Activated B cell treated with CpG ODN at 0.5 μM for 24 hours (primary cell): ENCODE data around the gene USP28. TPM values are rescaled to one million over a fixed set of nuclear protein-coding genes. Genes with fewer than 3 reads are reported as not detected.

ENCODE experiments used
- ATAC-seq: fragments of 200-7000 bp; cut with Tn5 transposase; one replicate; pipeline ENCODE4 v1.10.0; 2021; ENCODE audit warnings: low read depth, mild to moderate bottlenecking, moderate library complexity
- CTCF ChIA-PET: fragments of 350-600 bp; sonication (Branson Sonifier 250); formaldehyde crosslinking; loops from one replicate; lab custom pipeline; 2021; ENCODE audit warnings: antibody characterized with exemption; lab: Charles Lee
- POLR2A ChIA-PET: fragments of 350-600 bp; sonication (Branson Sonifier 250); formaldehyde crosslinking; loops from one replicate; lab custom pipeline; 2021; ENCODE audit warnings: antibody characterized with exemption; lab: Charles Lee
- DNase-seq: peaks from one replicate; pipeline ENCODE4 v3.0.0; 2022
- H3K27ac Mint-ChIP-seq: one replicate; pipeline ENCODE4 v1.8.0; 2020; ENCODE audit warnings: mixed read lengths
- H3K27me3 Mint-ChIP-seq: one replicate; pipeline ENCODE4 v1.8.0; 2021; ENCODE audit warnings: mixed read lengths
- H3K36me3 Mint-ChIP-seq: one replicate; pipeline ENCODE4 v1.8.0; 2021; ENCODE audit warnings: low read depth, mixed read lengths
- H3K4me1 Mint-ChIP-seq: one replicate; pipeline ENCODE4 v1.8.0; 2021; ENCODE audit warnings: mixed read lengths
- H3K4me3 Mint-ChIP-seq: one replicate; pipeline ENCODE4 v1.8.0; 2020; ENCODE audit warnings: mild to moderate bottlenecking, mixed read lengths
- H3K9me3 Mint-ChIP-seq: one replicate; pipeline ENCODE4 v1.8.0; 2020; ENCODE audit warnings: mixed read lengths
- CTCF ChIP-seq: fragments of 200-600 bp; IDR thresholded peaks from one replicate; pipeline ENCODE4 v1.8.0; 2022; ENCODE audit warnings: antibody characterized with exemption, mild to moderate bottlenecking
- intact Hi-C: fragments of 100-400 bp; cut with micrococcal nuclease; formaldehyde crosslinking; loops from one replicate; pipeline ENCODE4 v1.15.1; 2024
- total RNA-seq: library from RNA; stranded (reverse); gene quantifications from 2 replicates; pipeline ENCODE4 v1.2.3, GENCODE V29; 2022

USP28 gene
- total RNA-seq, 1 donor from 2014 or later: 49.6 TPM

- ChIA-PET POLR2A (no interaction called here), CTCF (no interaction called here)
- H3K9me3 Mint-ChIP-seq: no peaks in the 10 kb centered on the region
- H3K27me3 Mint-ChIP-seq: no peaks in the 10 kb centered on the region
- no peak overlapping the region for H3K27ac Mint-ChIP-seq
- no peak for TF ChIP-seq CTCF
- intact Hi-C loops: no loop called here
- H3K4me1 Mint-ChIP-seq: no peaks in the 10 kb centered on the region
- H3K4me3 Mint-ChIP-seq: no peak overlapping the region
- H3K36me3 Mint-ChIP-seq: peaks cover 76% of the 10 kb centered on the region
- DNase-seq: no peak
- ATAC-seq: no peak
These were observed 56.9 kb downstream of the USP28 start for GRCh38 chr11:113818426-113818825.

GRCh38 chr11:113817626-113818025 is 57.7 kb downstream of the USP28 start:
- no peak for DNase-seq
- TF ChIP-seq CTCF: no peak
- Mint-ChIP-seq H3K4me1 (no peaks in the 10 kb centered on the region), H3K27me3 (no peaks in the 10 kb centered on the region), H3K36me3 (peaks cover 77% of the 10 kb centered on the region), H3K27ac (no peak overlapping the region), H3K9me3 (no peaks in the 10 kb centered on the region), H3K4me3 (no peak overlapping the region)
- intact Hi-C loops: no loop called here
- CTCF ChIA-PET: no interaction called here
- no peak for ATAC-seq
- POLR2A ChIA-PET: no interaction called here

GRCh38 chr11:113817162-113817561 is 58.2 kb downstream of the USP28 start:
- intact Hi-C loops: no loop called here
- DNase-seq (no peak), ATAC-seq (no peak)
- Mint-ChIP-seq H3K27ac (no peak overlapping the region), H3K4me3 (no peak overlapping the region), H3K36me3 (peaks cover 79% of the 10 kb centered on the region), H3K4me1 (no peaks in the 10 kb centered on the region), H3K9me3 (no peaks in the 10 kb centered on the region), H3K27me3 (no peaks in the 10 kb centered on the region)
- TF ChIP-seq CTCF: no peak
- ChIA-PET CTCF (interaction anchor here (0.7 kb wide), 1 partner anchor 11 kb away, joined by 3 read pairs; no protein-coding TSS in a partner anchor), POLR2A (interaction anchor here (1.1 kb wide), 1 partner anchor 59 kb away, joined by 3 read pairs; the partner anchor contains the start of gene USP28)

GRCh38 chr11:113814181-113814580 is 61.2 kb downstream of the USP28 start:
- no peak for DNase-seq

GRCh38 chr11:113808931-113809330 is 66.4 kb downstream of the USP28 start:
- Mint-ChIP-seq H3K27ac (no peak overlapping the region), H3K4me3 (no peak overlapping the region), H3K9me3 (no peaks in the 10 kb centered on the region), H3K4me1 (peaks cover 1% of the 10 kb centered on the region), H3K27me3 (no peaks in the 10 kb centered on the region), H3K36me3 (peaks cover 84% of the 10 kb centered on the region)
- TF ChIP-seq CTCF: no peak
- CTCF ChIA-PET: no interaction called here
- intact Hi-C loops: no loop called here
- POLR2A ChIA-PET: no interaction called here
- DNase-seq (no peak), ATAC-seq (no peak)

More at GRCh38 chr11:113814181-113814580, 61.2 kb downstream of the USP28 start:
- Mint-ChIP-seq H3K36me3 (peaks cover 77% of the 10 kb centered on the region), H3K9me3 (no peaks in the 10 kb centered on the region), H3K27me3 (no peaks in the 10 kb centered on the region), H3K27ac (no peak overlapping the region), H3K4me3 (no peak overlapping the region), H3K4me1 (no peaks in the 10 kb centered on the region)
- no peak for ATAC-seq
- intact Hi-C loops: loop anchor here (5.0 kb wide), 1 partner anchor 33 kb away; no protein-coding TSS in a partner anchor
- no peak for TF ChIP-seq CTCF
- POLR2A ChIA-PET: no interaction called here
- CTCF ChIA-PET: interaction anchor here (1.6 kb wide), 1 partner anchor 448 kb away, joined by 5 read pairs; no protein-coding TSS in a partner anchor
